H1 (cell line): ENCODE data around the gene PDCD10. TPM values are rescaled to one million over a fixed set of nuclear protein-coding genes. Genes with fewer than 3 reads are reported as not detected.

Experiments
- ATF3 ChIP-seq: IDR thresholded peaks from 2 replicates; pipeline ENCODE4 v1.6.1; 2011; ENCODE audit warnings: low read depth, mild to moderate bottlenecking, low read length; ENCODE audit not compliant: insufficient read depth
- BCL11A ChIP-seq, 2 experiments: IDR thresholded peaks; one replicate each; pipeline ENCODE4 v1.6.1; 2011; ENCODE audit warnings: low read depth in 2 of 2, low read length in 2 of 2, mild to moderate bottlenecking in 2 of 2
- CHD2 ChIP-seq: IDR thresholded peaks from 2 replicates; pipeline ENCODE4 v1.6.1; 2012; ENCODE audit warnings: low read length, improper control_type of control experiment
- E2F6 ChIP-seq: IDR thresholded peaks from 2 replicates; pipeline ENCODE4 v1.6.1; 2012; ENCODE audit warnings: inconsistent platforms
- EGR1 ChIP-seq: IDR thresholded peaks from 2 replicates; pipeline ENCODE4 v1.6.1; 2011; ENCODE audit warnings: low read depth, low read length, borderline replicate concordance
- EZH2 ChIP-seq: fragments of 200-600 bp; sonication (generic); IDR thresholded peaks from 2 replicates; pipeline ENCODE4 v1.7.1; 2012; ENCODE audit warnings: low read depth, mild to moderate bottlenecking, moderate library complexity, low read length, inconsistent platforms; ENCODE audit not compliant: severe bottlenecking
- FOSL1 ChIP-seq: IDR thresholded peaks from 2 replicates; pipeline ENCODE4 v1.6.1; 2011; ENCODE audit warnings: mild to moderate bottlenecking, low read depth, low read length, moderate library complexity; ENCODE audit not compliant: insufficient read depth
- GABPA ChIP-seq: IDR thresholded peaks from 2 replicates; pipeline ENCODE4 v1.6.1; 2011; ENCODE audit warnings: mild to moderate bottlenecking, low read length, moderate library complexity, borderline replicate concordance; ENCODE audit not compliant: insufficient read depth
- KDM5A ChIP-seq: fragments of 200-600 bp; IDR thresholded peaks from 2 replicates; pipeline ENCODE4 v1.7.1; 2012; ENCODE audit warnings: mild to moderate bottlenecking, low read length, inconsistent platforms, mixed read lengths
- MAFK ChIP-seq: IDR thresholded peaks from 2 replicates; pipeline ENCODE4 v1.6.1; 2012; ENCODE audit warnings: low read depth, mild to moderate bottlenecking, improper control_type of control experiment, low read length
- NRF1 ChIP-seq: IDR thresholded peaks from 2 replicates; pipeline ENCODE4 v1.6.1; 2011; ENCODE audit warnings: mild to moderate bottlenecking, low read depth, low read length, improper control_type of control experiment
- PHF8 ChIP-seq: fragments of 200-600 bp; sonication (generic); conservative IDR thresholded peaks from 2 replicates; pipeline ENCODE4 v1.7.1; 2012; ENCODE audit warnings: low read depth, mild to moderate bottlenecking, inconsistent platforms, low read length, moderate library complexity
- POU5F1 ChIP-seq: IDR thresholded peaks from 2 replicates; pipeline ENCODE4 v1.6.1; 2011; ENCODE audit warnings: low read depth, mild to moderate bottlenecking, low read length, moderate library complexity
- RAD21 ChIP-seq, 2 experiments: IDR thresholded peaks in 1 of 2; conservative IDR thresholded peaks in 1 of 2; 2 replicates each; pipeline ENCODE4 v1.6.1; 2011; ENCODE audit warnings: low read depth in 2 of 2, low read length in 2 of 2, improper control_type of control experiment in 1 of 2, inconsistent platforms in 1 of 2, mild to moderate bottlenecking in 1 of 2, moderate library complexity in 1 of 2
- RFX5 ChIP-seq: IDR thresholded peaks from 2 replicates; pipeline ENCODE4 v1.6.1; 2011; ENCODE audit warnings: low read depth, low read length, improper control_type of control experiment, borderline replicate concordance
- RXRA ChIP-seq: IDR thresholded peaks from 2 replicates; pipeline ENCODE4 v1.6.1; 2011; ENCODE audit warnings: low read depth, mild to moderate bottlenecking, low read length, moderate library complexity; ENCODE audit not compliant: insufficient read depth
- SP1 ChIP-seq: IDR thresholded peaks from 2 replicates; pipeline ENCODE4 v1.6.1; 2011; ENCODE audit warnings: low read depth, low read length
- SP2 ChIP-seq: IDR thresholded peaks from 2 replicates; pipeline ENCODE4 v1.6.1; 2012; ENCODE audit warnings: mild to moderate bottlenecking, low read length, inconsistent platforms
- SP4 ChIP-seq: IDR thresholded peaks from 2 replicates; pipeline ENCODE4 v1.6.1; 2012; ENCODE audit warnings: low read length, inconsistent platforms
- TAF1 ChIP-seq: IDR thresholded peaks from 2 replicates; pipeline ENCODE4 v1.6.1; 2011; ENCODE audit warnings: mild to moderate bottlenecking, low read depth, low read length
- TEAD4 ChIP-seq: IDR thresholded peaks from 2 replicates; pipeline ENCODE4 v1.6.1; 2012; ENCODE audit warnings: low read depth, low read length, inconsistent platforms, mixed read lengths
- polyA plus RNA-seq, 7 experiments: library from polyadenylated mRNA; depleted of rRNA in 3 of 7; stranded (reverse) in 5 of 7; unstranded in 2 of 7; fragments of >200 nt in 5 of 7; fragments of 200-250 nt in 2 of 7; gene quantifications; 1 replicate in 5 of 7; 2 replicates in 1 of 7; 4 replicates in 1 of 7; pipeline versions ENCODE4 v1.2.1 to v1.2.3, GENCODE V29; 2011 to 2013; ENCODE audit warnings: missing spikeins in 2 of 7, mixed read lengths in 2 of 7
- total RNA-seq: library from RNA; stranded (reverse); fragmentation: NEBNext Ultra II Directional; extraction: Animal tissue kit (Norgen Biotek cat#: 25700); gene quantifications from 2 replicates; pipeline ENCODE4 v1.2.1, GENCODE V29; 2021
- TF ChIP-seq, protein P1 (sequence below), 3 experiments: IDR thresholded peaks; 1 replicate in 2 of 3; 2 replicates in 1 of 3; pipeline versions ENCODE4 v1.5.1 to v1.6.1; 2011; ENCODE audit warnings: low read length in 3 of 3, mild to moderate bottlenecking in 3 of 3, inconsistent platforms in 2 of 3, low read depth in 1 of 3, moderate library complexity in 1 of 3; ENCODE audit not compliant: insufficient read depth in 1 of 3; ENCODE audit errors: control extremely low read depth in 1 of 3

Gene PDCD10
- total and polyA plus RNA-seq, 2 of the 8 experiments (the other 6 are each of a cell fraction or from before 2014, with no cell fraction given): 52.0 to 76.6 TPM

DNA sequence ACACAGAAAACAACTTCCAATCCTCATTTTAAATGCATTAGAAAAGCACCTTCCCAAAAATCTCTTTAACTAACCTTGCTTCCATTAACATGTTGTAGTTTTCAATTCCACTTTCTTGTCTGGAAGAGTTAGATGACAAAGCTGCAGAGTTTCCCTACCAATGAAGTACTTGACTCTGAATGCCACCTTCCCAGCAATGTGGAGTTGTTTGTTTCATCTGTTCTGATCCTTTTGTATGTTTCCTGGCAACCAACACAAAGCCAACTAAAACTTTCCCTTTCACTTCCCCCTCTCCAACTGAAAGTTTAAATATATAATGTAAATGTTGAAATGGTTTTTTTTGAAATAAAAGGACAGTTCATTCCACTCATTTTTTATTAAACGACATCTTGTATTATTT, 80.9 kb downstream of the PDCD10 start, which contains the start of gene WDR49 (continued):
- TF ChIP-seq MAFK (no peak), BCL11A (IDR thresholded peaks at IDR 0.05; ENCODE audit: low read depth in 2 of 2, low read length in 2 of 2) (peak in 1 of 2 experiments; percentile 63), TAF1 (peak; percentile 50; the same call in 1 of the 2 replicates), KDM5A (no peak), SP1 (peak; percentile 91), E2F6 (no peak), ATF3 (no peak), POU5F1 (no peak), EZH2 (no peak), TEAD4 (peak; percentile 70; the same call in 1 of the 2 replicates), EGR1 (no peak), RFX5 (no peak), RAD21 (IDR thresholded peaks at IDR 0.05 in 1 of 2, conservative IDR thresholded peaks at IDR 0.05 in 1 of 2; ENCODE audit: low read depth in 2 of 2, low read length in 2 of 2) (0 out of 4 replicates have a peak, but pooled peaks of 1 of the 2 experiments have one; percentile 0), FOSL1 (no peak), SP4 (no peak), CHD2 (peak; percentile 49; the same call in 1 of the 2 replicates), PHF8 (no peak), NRF1 (no peak), SP2 (no peak), RXRA (no peak), GABPA (no peak)
- TF ChIP-seq, protein P1, sequence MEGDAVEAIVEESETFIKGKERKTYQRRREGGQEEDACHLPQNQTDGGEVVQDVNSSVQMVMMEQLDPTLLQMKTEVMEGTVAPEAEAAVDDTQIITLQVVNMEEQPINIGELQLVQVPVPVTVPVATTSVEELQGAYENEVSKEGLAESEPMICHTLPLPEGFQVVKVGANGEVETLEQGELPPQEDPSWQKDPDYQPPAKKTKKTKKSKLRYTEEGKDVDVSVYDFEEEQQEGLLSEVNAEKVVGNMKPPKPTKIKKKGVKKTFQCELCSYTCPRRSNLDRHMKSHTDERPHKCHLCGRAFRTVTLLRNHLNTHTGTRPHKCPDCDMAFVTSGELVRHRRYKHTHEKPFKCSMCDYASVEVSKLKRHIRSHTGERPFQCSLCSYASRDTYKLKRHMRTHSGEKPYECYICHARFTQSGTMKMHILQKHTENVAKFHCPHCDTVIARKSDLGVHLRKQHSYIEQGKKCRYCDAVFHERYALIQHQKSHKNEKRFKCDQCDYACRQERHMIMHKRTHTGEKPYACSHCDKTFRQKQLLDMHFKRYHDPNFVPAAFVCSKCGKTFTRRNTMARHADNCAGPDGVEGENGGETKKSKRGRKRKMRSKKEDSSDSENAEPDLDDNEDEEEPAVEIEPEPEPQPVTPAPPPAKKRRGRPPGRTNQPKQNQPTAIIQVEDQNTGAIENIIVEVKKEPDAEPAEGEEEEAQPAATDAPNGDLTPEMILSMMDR (IDR thresholded peaks at IDR 0.05; ENCODE audit: control extremely low read depth in 1 of 3, insufficient read depth in 1 of 3, low read depth in 1 of 3, low read length in 3 of 3): no peak
